HG02763 (cell line): ENCODE measurements around the gene TMEM43.
"Not testable (repeated sequence)": the region's sequence is repeated elsewhere in the genome, so short reads cannot be mapped to it uniquely, and the experiment has no call there.

ENCODE experiments used
- ATAC-seq: cut with Tn5 transposase; IDR thresholded peaks from one replicate; pipeline ENCODE4 v1.9.1; 2021; ENCODE audit warnings: mild to moderate bottlenecking, moderate library complexity; ENCODE audit not compliant: unreplicated experiment

The TMEM43 gene

GRCh38 chr3:14124615-14125192 is at the start of gene TMEM43, which contains the start of gene CHCHD4:
TMEM43 (plus strand) TSS chr3:14125052; CDS start chr3:14125194, 142 bp downstream.
CHCHD4 (minus strand) TSS chr3:14124870; CDS start chr3:14124676, 194 bp downstream.
- peak; percentile 84 for ATAC-seq

GRCh38 chr3:14075233-14075632 is 49.6 kb upstream of the TMEM43 start:
- ATAC-seq = not testable (repeated sequence)

DNA sequence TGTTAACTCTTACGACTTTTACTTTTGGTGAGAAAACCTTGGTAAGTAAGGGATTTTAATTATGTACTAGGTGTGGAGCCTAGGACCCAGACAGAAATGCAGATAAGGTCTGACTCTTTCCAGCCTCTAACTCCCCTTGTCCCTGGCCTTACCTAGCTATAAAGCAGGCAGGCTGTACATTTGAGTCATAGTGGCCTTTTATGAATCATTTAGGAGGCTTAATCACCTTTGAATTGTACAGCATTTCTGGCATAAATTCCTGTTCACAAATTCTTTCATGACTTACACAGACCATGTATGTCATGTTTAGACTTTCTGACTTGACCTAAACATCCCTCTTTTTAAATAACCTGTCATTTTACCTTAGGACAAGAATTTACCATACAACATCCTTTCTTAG is 47.5 kb upstream of the TMEM43 start:
- no peak for ATAC-seq

DNA sequence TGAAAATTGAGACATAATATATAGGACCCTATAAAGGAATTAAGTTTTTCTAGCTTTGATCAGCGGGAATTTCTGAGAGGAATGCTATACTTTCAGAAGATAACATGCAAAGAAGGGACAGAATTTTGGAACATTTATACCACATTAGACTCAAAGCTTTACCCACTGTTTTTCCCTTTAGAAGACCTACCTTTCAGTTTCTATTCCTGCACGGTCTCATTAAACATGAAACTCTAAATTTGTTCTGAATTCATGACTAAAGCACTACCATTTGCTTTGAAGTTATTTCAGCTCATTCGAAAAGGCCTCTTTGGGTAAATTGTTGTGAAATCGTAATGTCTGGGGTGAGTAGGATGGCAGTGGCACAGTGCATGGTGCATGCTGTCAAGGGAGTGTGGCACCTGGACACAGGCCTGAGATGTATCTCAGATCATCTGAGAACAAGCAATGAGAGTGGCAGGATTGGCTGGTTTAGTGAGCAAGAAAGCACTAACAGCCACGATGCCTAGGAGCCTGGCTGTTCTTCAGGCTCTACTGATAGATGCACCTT is 42.7 kb upstream of the TMEM43 start:
- ATAC-seq = no peak

- ATAC-seq = not testable (repeated sequence)
Observed at GRCh38 chr3:14087461-14087860, 37.4 kb upstream of the TMEM43 start.

- ATAC-seq = not testable (repeated sequence)
Observed at GRCh38 chr3:14091959-14092358, 32.9 kb upstream of the TMEM43 start.

DNA sequence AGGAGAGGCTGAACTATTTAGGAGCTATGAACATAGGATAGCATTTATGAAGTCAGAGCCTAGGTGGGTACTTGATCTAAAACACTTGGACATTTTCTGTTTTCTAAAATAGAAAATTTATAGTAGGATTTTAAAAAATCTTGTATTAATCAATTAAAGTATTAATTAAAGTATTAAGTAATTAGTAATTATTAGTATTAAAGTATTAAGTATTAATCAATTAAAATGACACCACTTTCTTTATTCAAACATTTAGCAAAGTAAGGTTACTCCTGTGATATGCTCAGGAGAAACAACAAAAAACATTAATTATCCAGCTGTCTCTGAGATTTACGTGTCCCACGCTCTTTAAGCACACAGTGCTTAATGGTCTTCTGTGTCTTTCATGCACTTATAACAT is 32.4 kb upstream of the TMEM43 start:
- ATAC-seq = no peak

DNA sequence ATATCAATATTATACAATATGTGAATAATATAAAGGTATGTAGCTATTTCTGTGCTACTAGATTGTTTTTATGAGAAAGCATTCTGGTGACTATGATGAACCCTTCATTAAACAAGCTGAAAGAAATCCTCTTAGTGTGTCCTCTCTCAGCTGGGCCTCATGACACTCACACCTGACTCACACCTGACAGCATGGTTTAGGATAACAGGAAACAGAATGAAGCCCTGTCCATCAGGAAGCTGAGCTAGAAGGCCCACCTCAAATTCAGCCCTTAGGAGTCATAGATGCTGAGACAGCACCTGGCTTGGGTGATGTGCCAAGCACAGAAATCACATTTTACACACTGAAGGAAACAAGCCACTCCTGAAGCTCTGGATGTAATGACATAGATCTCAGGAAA is 31.0 kb upstream of the TMEM43 start:
- ATAC-seq = no peak

DNA sequence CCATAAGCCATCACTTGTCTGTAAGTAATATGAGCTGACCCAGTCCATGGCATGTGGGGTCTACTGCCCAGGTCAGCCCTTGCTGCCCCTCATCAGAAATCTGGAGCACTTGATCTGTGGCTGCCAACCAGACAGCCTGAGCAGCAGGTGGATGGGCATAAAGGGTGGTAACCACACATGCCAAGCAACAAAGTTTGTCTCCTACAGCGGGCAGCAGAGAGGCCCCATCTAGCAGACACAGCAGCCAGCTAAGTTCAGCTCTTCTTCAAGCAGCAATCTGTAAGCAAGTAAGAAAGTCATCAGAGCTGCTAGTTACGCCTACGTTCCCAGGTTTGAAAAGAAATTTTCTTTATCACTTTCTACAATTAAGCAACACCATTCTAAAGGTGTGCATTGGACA is 28.1 kb upstream of the TMEM43 start:
- ATAC-seq = no peak

- ATAC-seq = no peak
Observed at GRCh38 chr3:14097616-14098391, 27.0 kb upstream of the TMEM43 start.

DNA sequence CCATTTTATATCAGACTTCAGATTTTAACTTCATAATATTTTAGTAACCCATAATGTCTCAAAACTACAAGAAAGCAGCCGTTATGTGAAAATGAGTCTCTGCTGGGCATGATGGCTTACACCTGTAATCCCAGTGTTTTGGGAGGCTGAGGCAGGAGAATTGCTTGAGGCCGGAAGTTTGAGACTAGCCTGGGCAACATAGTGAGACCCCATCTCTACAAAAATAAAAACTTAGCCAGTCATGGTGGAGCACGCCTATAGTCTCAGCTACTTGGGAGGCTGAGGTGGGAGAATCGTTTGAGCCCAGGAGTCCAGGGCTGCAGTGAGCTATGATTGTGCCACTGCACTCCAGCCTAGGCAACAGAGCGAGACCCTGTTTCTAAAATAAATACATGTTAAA is 15.0 kb upstream of the TMEM43 start:
- ATAC-seq = not testable (repeated sequence)

- ATAC-seq = no peak
Observed at GRCh38 chr3:14110699-14111098, 14.2 kb upstream of the TMEM43 start.

DNA sequence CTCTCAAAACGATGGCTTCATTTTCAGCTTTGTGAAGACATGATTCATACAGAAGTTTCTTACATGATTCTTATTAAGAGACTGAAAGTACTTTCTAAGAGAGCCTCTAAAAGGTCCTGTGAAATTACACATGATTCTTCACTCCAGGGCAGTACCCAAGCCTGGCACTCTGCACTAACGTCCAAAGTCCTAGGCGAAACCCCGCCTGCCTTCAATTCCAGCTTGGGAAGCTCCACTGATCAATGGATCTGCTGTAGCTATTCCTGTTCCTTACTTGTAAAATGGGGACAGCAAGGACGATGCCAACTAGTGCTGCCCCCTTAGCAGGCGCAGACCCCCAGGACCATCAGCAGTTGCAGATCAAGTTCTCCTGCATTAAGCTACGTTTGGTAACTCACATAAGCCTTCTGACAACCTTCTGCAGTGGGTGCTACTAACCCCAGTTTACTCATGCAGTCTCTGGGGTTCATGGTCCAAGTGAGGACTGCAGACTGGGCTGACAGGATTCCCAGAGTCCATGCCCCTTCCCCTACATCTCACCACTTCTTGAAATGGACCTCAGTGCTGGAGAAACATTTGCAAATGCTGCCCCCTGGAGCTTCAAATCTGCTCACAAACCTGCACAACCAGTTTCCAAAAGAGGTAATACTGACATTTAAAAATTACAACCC is 10.8 kb upstream of the TMEM43 start:
- no peak for ATAC-seq

DNA sequence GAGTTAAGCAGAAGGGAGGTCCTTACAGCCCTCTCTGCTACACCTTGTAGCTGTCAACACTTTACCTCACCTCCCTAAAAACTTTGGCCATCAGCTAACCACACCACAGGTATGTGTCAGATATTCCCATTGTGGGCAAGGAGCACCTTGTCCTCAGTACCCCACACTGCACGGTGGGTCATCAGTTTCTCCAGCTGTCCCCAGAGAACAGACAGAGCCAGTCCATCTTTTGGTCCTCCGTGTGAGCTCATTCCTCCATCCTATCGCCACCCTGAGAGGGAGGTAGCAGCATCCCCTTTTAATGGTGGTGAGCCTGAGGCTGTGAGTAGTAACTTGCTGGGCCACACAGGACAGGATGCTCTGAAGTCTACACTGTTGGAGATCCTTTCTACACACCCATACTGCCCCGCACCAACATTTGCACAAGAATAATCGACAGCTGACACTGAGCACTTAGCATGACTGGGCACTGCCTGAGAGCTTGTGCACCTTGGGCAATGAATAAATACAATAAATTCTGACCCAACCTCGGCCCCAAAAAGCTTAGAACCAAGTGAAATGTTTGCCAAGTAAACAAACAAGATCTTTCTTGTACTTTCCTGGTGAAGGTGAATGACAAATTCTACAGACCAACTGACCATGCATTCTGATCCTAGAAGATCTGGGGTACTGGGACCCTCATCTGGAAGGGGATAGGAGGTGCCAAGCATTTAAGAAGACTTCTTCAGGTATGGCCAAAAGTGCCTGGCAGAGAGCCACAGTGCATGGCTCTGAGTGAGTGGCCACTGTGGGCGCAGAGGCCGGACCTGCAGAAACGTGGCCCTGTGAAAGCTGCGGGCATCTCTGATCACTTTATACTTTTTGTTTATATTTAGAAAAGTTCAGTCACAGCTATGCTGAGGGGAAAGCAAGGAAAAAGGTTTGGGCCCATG is 7.1 kb upstream of the TMEM43 start:
- no peak for ATAC-seq

DNA sequence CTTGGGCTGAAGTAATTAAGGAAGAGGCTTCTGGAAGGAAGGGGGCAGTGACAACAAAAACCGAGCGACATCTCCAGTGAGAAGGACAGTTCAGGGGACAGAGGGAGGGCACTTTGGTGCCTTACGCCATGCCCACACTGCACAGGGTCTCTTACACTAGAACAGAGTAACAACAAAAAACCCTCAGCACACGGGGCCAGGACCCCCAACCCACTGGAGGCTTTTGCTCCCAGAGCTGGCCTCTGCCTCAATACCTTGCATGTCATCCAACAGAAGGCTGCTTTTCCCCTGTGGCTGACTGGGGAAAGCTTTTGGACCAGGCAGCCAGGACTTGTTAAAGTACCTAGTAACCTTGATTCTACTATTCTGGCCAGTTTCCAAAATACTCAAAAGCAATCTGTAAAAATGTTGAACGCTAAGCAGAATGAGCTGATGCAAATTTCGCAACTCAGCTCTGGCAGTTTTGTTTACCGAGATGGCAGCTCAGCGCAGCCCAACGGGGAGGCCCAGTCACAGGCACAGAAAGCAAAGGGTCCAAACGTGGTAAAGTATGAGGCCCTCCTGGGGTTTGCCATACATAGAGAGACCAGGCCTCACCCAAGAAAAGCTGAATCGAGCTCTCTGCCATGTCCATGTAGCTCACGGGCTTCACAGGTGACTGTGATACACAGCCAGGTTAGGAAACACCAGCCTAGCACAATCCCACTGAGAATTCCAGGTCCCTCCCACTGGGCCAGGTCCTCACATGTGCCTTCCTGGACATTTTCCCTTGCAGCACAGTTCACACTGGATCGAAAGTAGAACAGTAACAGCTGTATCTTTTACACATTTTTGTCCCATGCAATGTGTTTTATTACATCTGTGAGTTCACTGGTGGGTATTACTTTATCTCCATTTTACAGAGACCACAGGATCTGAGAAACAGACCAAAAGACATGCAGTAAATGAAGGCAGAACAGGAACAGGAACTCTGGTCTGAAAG is 6.2 kb upstream of the TMEM43 start:
- no peak for ATAC-seq

DNA sequence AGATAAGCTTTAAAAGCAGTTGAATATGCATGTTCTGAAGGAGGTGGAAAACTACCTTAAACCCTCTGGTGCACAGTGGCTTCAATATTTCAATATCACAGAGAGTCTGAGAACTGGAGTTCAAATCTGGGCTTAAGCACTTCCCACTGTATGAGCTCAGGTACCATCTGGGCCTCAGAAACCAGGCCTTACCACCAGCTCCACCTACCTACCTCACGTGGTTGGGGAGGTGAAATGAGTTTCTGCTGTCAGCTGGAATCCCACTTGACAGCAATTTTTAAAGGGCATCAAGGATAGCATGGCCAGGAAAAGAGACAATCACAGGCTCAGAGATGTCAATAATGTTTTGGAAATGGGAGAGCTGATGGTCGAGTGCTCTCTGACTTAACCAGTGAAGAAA is 5.2 kb upstream of the TMEM43 start:
- no peak for ATAC-seq

DNA sequence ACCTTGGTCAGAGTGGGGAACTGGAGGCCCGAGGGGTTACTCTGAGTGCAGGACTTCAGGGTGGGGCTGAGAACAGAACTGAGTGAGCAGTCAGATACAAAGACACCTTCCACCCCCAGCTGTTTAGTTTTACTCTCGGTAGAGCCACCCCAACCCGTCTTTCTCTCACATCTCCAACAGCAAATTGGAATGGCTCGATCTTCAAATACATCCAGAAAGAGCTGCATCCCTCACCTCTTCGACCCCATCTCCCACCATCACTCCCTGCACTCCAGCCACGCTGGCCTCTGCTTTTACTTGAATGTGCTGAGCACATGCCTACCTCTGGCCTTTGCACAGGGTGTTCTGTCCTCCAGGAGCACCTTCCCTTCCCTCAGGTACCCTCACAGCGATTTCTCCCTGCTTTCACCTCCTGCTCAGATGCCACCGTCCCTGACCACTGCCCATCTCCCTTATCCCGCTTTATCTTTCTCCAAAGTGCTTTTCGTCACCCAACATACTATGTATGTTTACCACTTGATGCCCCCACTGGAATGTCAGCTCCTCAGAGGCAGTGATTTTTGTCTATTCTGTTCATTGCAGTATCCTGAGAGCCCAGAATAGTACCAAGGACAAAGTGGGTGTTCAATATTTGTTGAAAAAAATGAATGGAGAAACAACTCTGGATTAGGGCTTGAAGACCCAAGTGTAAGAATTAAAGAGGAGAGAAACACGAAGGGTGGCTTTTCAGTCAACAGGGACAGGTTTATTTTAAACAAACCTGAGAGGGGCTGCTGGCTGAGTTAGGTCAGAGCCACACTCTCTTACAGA is 4.5 kb upstream of the TMEM43 start:
- ATAC-seq = no peak

GRCh38 chr3:14120921-14121448 is 3.9 kb upstream of the TMEM43 start:
- not testable (repeated sequence) for ATAC-seq
